Fibroblast of the aortic adventitia (primary cell): ENCODE data around the gene PPP1R26. TPM values are rescaled to one million over a fixed set of nuclear protein-coding genes. Genes with fewer than 3 reads are reported as not detected.

Source experiments
- DNase-seq: peaks from one replicate; pipeline ENCODE4 v3.0.0-alpha.2; 2010; ENCODE audit warnings: low read depth
- H3K4me3 ChIP-seq: 2 replicates; pipeline ENCODE4 v1.5.1; 2011; ENCODE audit warnings: low read depth, mild to moderate bottlenecking, control low read depth, low read length, moderate library complexity
- total RNA-seq: library from RNA; depleted of rRNA; stranded (reverse); fragments of >200 nt; gene quantifications from 2 replicates; pipeline ENCODE4 v1.2.3, GENCODE V29; 2012; ENCODE audit warnings: low replicate concordance
- TF ChIP-seq, protein P1 (sequence below): IDR thresholded peaks from 2 replicates; pipeline ENCODE4 v1.5.1; 2011; ENCODE audit warnings: mild to moderate bottlenecking, low read length, control low read depth, inconsistent platforms; ENCODE audit not compliant: insufficient read depth

The PPP1R26 gene
- total RNA-seq, 1 donor = 2.8 TPM

GRCh38 chr9:135486267-135487065 is 6.9 kb downstream of the PPP1R26 start:
- H3K4me3 ChIP-seq = no peak overlapping the region
- no peak for DNase-seq
- TF ChIP-seq, protein P1, sequence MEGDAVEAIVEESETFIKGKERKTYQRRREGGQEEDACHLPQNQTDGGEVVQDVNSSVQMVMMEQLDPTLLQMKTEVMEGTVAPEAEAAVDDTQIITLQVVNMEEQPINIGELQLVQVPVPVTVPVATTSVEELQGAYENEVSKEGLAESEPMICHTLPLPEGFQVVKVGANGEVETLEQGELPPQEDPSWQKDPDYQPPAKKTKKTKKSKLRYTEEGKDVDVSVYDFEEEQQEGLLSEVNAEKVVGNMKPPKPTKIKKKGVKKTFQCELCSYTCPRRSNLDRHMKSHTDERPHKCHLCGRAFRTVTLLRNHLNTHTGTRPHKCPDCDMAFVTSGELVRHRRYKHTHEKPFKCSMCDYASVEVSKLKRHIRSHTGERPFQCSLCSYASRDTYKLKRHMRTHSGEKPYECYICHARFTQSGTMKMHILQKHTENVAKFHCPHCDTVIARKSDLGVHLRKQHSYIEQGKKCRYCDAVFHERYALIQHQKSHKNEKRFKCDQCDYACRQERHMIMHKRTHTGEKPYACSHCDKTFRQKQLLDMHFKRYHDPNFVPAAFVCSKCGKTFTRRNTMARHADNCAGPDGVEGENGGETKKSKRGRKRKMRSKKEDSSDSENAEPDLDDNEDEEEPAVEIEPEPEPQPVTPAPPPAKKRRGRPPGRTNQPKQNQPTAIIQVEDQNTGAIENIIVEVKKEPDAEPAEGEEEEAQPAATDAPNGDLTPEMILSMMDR = no peak

DNA sequence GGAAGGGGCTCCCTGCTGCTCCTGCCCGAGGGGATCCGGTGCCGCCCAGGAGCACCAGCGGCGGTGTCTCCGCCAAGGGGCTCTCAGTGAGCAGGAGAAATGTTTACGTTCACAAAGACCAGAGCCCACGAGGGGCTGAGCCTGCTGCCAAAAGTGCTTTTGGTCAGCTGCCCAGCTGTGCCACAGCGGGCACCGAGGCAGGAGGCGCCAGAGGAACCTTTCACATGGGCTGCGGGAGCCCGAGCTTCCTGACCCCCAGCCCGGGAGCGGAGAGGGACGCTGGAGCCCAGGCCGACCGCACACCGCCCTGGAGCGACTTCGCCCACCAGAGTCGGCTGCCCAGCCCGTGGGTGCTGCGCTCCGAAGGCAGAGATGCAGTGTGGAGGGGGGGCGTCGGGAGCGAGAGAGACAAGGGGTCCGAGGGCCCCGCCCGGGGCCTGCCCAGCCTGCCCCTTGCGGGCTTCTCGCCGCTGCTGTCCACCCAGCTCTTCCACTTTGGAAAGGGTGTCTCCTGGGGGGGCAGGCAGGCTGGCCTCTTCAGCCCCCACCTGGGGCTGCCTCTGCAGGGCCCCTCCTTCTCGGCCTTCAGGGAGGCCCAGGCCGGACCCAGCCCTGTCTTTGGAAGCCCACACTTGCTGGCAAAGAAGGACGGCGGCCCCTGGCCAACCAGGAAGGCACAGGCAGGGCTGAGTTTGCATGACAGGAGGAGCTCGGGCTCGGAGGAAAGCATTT is 7.9 kb downstream of the PPP1R26 start:
- TF ChIP-seq, protein P1 = no peak
- no peak for DNase-seq
- no peak overlapping the region for H3K4me3 ChIP-seq

DNA sequence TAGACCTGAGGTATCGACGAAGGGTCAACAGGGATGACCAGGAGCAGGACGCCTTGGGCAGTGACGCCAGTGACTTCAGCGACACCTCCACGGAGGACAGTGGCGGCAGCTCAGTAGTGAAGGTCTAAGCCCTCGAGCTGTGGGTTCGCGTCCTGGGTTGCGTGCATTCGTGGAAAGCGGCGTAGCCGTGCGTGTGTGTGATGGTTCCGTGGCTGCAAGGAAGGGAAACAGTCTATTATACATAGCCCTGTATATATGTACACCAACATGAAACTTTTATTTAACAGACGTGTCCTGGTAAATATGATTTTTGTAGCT is 8.4 kb downstream of the PPP1R26 start:
- TF ChIP-seq, protein P1 = no peak
- no peak overlapping the region for H3K4me3 ChIP-seq
- no peak for DNase-seq

DNA sequence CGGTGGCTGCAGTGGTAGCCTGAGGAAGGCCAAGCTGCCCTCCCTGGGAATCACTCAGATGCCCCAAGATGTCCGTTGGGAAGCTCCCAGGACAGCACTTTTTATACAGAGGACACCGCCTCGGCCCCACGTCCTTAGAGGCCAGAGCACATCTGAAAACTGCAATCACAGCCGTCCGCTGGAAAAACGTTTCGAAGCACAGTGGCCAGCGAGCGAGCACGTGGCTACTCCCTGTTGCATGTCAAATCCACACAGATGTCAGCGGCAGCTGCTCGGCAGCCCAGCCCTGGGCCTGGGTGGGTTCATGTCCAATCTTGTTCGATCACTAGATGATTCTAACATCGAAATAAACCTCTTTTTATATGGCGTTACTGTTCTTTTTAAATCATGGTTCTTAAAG is 8.9 kb downstream of the PPP1R26 start:
- H3K4me3 ChIP-seq = no peak overlapping the region
- TF ChIP-seq, protein P1 = no peak
- no peak for DNase-seq

DNA sequence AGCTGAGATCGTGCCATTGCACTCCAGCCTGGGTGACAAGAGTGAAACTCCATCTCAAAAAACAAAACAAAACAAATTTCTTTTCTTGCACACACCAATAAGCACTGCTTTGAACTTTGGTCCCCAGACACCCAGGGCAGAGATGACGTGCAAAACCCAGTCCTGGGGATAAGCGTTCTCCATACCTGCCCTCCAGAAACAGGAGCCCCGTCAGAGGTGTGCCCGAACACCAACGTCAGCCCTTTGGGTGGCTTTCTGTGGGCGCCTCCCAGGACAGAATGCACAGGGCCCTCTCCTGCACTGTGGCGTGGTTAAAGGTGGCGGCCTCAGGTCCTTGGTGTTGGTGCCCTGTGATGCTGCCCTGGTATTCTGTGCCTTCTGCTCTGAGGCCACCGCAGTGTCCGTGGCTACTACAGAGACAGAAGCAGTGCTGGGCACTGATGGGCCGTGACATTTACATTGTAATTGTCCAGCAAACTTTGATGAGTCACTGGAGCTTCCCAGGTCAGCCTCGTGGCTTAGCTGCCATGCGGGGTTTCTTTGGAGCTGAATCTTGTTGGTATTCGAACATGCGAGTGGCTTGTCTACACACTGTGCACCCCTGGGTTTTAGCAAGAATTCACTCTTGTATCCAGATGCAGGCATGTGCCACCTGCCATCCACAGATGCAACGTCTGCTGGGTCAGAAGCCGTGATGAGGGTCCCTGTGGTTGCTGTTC is 9.8 kb downstream of the PPP1R26 start:
- TF ChIP-seq, protein P1 = no peak
- no peak for DNase-seq

DNA sequence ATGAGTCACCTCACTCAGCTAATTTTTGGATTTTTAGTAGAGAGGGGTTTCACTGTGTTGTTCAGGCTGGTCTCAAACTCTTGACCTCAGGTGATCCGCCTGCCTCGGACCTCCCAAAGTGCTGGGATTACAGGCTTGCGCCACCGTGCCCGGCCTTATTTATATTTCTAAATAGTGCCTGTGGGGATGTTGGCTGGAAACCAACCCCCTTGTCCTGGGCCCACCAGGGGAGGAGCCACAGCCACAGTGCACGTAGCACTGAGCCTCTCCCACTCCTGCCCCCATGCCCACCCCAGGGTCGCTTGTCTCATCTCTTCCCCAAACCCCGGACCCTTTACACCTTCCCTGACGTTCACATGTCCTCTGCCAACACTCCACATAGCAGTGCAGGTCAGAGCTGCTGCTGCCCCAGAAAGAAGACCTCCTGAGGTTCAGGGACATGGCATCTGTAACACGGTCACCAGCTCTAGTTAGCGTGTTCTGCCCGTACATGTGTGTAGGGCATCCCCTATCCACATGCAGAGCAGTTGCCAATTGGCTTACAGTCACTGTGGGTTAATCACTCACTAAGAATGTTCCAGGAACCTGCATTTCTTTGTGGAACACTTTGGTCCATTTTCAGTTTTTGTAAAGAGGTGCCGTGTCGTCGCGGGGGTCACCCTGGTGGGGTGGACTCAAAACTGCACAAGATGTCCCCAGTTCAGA is 10.7 kb downstream of the PPP1R26 start:
- TF ChIP-seq, protein P1 = no peak
- H3K4me3 ChIP-seq = no peak overlapping the region
- DNase-seq = no peak

More for the DNA sequence above, 9.8 kb downstream of the PPP1R26 start:
- no peak overlapping the region for H3K4me3 ChIP-seq
